GM23248 (cell line): ENCODE data around the gene CTCF. TPM values are rescaled to one million over a fixed set of nuclear protein-coding genes. Genes with fewer than 3 reads are reported as not detected.

Experiments
- DNase-seq: peaks from one replicate; pipeline ENCODE4 v3.0.0-alpha.2; 2015
- H2AFZ ChIP-seq: fragments of 200-600 bp; sonication (generic); 2 replicates; pipeline ENCODE4 v1.6.1; 2016; ENCODE audit warnings: antibody characterized with exemption
- H3F3A ChIP-seq: fragments of 200-600 bp; sonication (generic); 2 replicates; pipeline ENCODE4 v1.6.1; 2016; ENCODE audit warnings: mild to moderate bottlenecking, antibody characterized with exemption, mixed run types; ENCODE audit not compliant: insufficient read depth
- H3K27ac ChIP-seq: fragments of 200-600 bp; sonication (generic); 2 replicates; pipeline ENCODE4 v1.5.1; 2016; ENCODE audit warnings: mild to moderate bottlenecking
- H3K27me3 ChIP-seq: fragments of 200-600 bp; sonication (generic); replicated peaks from 2 replicates; pipeline ENCODE4 v1.6.1; 2016; ENCODE audit warnings: mild to moderate bottlenecking; ENCODE audit not compliant: insufficient read depth
- H3K36me3 ChIP-seq: fragments of 200-600 bp; sonication (generic); 2 replicates; pipeline ENCODE4 v1.6.1; 2016; ENCODE audit warnings: low read depth, mild to moderate bottlenecking
- H3K4me1 ChIP-seq: fragments of 200-600 bp; sonication (generic); 2 replicates; pipeline ENCODE4 v1.6.1; 2016; ENCODE audit warnings: mild to moderate bottlenecking; ENCODE audit not compliant: insufficient read depth
- H3K4me2 ChIP-seq: fragments of 200-600 bp; sonication (generic); one replicate; pipeline ENCODE4 v1.6.1; 2016; ENCODE audit warnings: mild to moderate bottlenecking; ENCODE audit not compliant: unreplicated experiment
- H3K4me3 ChIP-seq: fragments of 200-600 bp; sonication (generic); 2 replicates; pipeline ENCODE4 v1.5.1; 2016; ENCODE audit warnings: mild to moderate bottlenecking
- H3K79me2 ChIP-seq: fragments of 200-600 bp; sonication (generic); 2 replicates; pipeline ENCODE4 v1.6.1; 2016; ENCODE audit warnings: mild to moderate bottlenecking; ENCODE audit not compliant: insufficient read depth
- H3K9ac ChIP-seq: fragments of 200-600 bp; sonication (generic); 2 replicates; pipeline ENCODE4 v1.6.1; 2016; ENCODE audit warnings: mild to moderate bottlenecking
- H3K9me2 ChIP-seq: fragments of 200-600 bp; sonication (generic); 2 replicates; pipeline ENCODE4 v1.6.1; 2016; ENCODE audit warnings: mixed run types, mild to moderate bottlenecking, moderate library complexity; ENCODE audit not compliant: insufficient read depth
- H3K9me3 ChIP-seq: fragments of 200-600 bp; sonication (generic); one replicate; pipeline ENCODE4 v1.6.1; 2017; ENCODE audit warnings: low read depth
- H4K20me1 ChIP-seq: fragments of 200-600 bp; sonication (generic); 2 replicates; pipeline ENCODE4 v1.6.0; 2016; ENCODE audit not compliant: insufficient read depth
- EZH2 ChIP-seq: fragments of 200-600 bp; sonication (generic); IDR thresholded peaks from 2 replicates; pipeline ENCODE4 v1.6.1; 2018; ENCODE audit warnings: antibody characterized with exemption, mild to moderate bottlenecking; ENCODE audit not compliant: insufficient read depth, poor library complexity, severe bottlenecking
- EZH2phosphoT487 ChIP-seq: fragments of 200-600 bp; sonication (generic); IDR thresholded peaks from 2 replicates; pipeline ENCODE4 v1.6.1; 2018; ENCODE audit warnings: antibody characterized with exemption, moderate library complexity, mild to moderate bottlenecking, low read depth; ENCODE audit not compliant: insufficient read depth
- WGBS, 2 experiments: methylation state at CpG; one replicate each; pipeline ENCODE4 v1.1.6; 2015 to 2017; ENCODE audit warnings: low lambda C conversion rate in 2 of 2, low coverage in 1 of 2; ENCODE audit errors: missing lambda C conversion rate in 2 of 2; 5-methylcytosine and 5-hydroxymethylcytosine counted together
- in situ Hi-C: fragments of 300-500 bp; cut with MboI; formaldehyde crosslinking; loops from 2 replicates; pipeline ENCODE4 v1.15.0; 2020
- polyA plus RNA-seq: library from polyadenylated mRNA; unstranded; fragments of >200 nt; fragmentation: Nextera tagmentation; extraction: Ambion mirVana; gene quantifications from 2 replicates; pipeline ENCODE4 v1.2.1, GENCODE V29; 2016
- small RNA-seq: library from RNA; depleted of rRNA; stranded (forward); fragments of <200 nt; gene quantifications from one replicate; pipeline ENCODE3, GENCODE V24; 2014; ENCODE audit warnings: low read depth, low replicate concordance
- total RNA-seq: library from RNA; depleted of rRNA; stranded (reverse); fragments of >200 nt; shearing (Covaris generic); gene quantifications from 2 replicates; pipeline ENCODE4 v1.2.3, GENCODE V29; 2014; rRNA removed

CTCF gene
- total and polyA plus RNA-seq, 2 experiments from 2014 or later: 19.6 to 21.9 TPM

DNA sequence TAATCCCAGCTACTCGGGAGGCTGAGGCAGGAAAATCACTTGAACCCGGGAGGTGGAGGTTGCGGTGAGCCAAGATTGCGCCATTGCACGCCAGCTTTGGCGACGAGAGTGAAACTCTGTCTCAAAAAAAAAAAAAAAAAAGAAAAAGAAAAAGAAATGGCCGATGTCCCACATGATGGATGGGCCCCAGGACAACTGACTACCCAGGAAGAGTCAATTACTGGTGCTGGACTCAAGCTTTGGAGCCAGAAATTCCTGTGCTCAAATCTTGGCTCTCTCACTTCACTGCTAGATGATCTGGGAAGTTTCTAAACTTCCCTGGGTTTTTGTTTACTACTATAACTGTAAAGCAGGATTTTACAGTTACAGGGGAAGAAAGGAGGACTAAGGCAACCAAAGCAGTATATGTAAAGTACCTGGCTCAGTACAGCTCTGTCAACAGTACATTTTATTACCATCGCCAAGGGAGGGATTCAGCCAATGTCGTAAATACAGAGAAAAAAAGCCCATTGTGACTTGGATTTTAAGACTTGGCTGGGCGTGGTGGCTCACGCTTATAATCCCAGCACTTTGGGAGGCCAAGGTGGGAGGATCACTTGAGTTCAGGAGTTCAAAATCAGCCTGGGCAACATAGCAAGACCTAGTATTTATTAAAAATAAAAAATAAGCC is 116.2 kb downstream of the CTCF start:
- no peak for DNase-seq
- 97% methylated on average over 12 of the region's 12 CpGs for WGBS, 2 experiments
- no peak overlapping the region for H3K4me2 ChIP-seq
- TF ChIP-seq EZH2phosphoT487 (no peak), EZH2 (no peak)
- H3K4me1 ChIP-seq: no peaks in the 10 kb centered on the region
- no peaks in the 10 kb centered on the region; the same call in 1 of the 2 replicates for H3K36me3 ChIP-seq
- no peaks in the 10 kb centered on the region for H3K79me2 ChIP-seq
- in situ Hi-C loops: loop anchor here (10.0 kb wide), 1 partner anchor 126 kb away; the partner anchor contains the start of genes RANBP10 and TSNAXIP1
- no peak overlapping the region for H3K4me3 ChIP-seq
- H4K20me1 ChIP-seq: no peaks in the 10 kb centered on the region
- H3K27me3 ChIP-seq: no peaks in the 10 kb centered on the region
- no peak overlapping the region for H3K9ac ChIP-seq
- H2AFZ ChIP-seq: no peak overlapping the region
- no peaks in the 10 kb centered on the region for H3K9me2 ChIP-seq
- H3F3A ChIP-seq: no peaks in the 10 kb centered on the region
- no peak overlapping the region for H3K27ac ChIP-seq
- H3K9me3 ChIP-seq: no peaks in the 10 kb centered on the region

- no peak overlapping the region for H3K4me2 ChIP-seq
- no peak overlapping the region for H2AFZ ChIP-seq
- H3K4me3 ChIP-seq: no peak overlapping the region
- no peak for DNase-seq
- H3K36me3 ChIP-seq: no peaks in the 10 kb centered on the region; the same call in 1 of the 2 replicates
- no peak overlapping the region for H3K9ac ChIP-seq
- no peak overlapping the region for H3K27ac ChIP-seq
- H3F3A ChIP-seq: no peaks in the 10 kb centered on the region
- 96 to 98% methylated on average over 10 of the region's 10 CpGs for WGBS, 2 experiments
- TF ChIP-seq EZH2 (no peak), EZH2phosphoT487 (no peak)
- no peaks in the 10 kb centered on the region for H4K20me1 ChIP-seq
- in situ Hi-C loops: loop anchor here (10.0 kb wide), 1 partner anchor 125 kb away; the partner anchor contains the start of genes RANBP10 and TSNAXIP1
- no peaks in the 10 kb centered on the region for H3K27me3 ChIP-seq
- no peaks in the 10 kb centered on the region for H3K9me2 ChIP-seq
- H3K9me3 ChIP-seq: no peaks in the 10 kb centered on the region
- H3K4me1 ChIP-seq: peaks cover 6% of the 10 kb centered on the region; the same call in 1 of the 2 replicates
- H3K79me2 ChIP-seq: no peaks in the 10 kb centered on the region
These were observed 117.9 kb downstream of the CTCF start for GRCh38 chr16:67679935-67680897.

DNA sequence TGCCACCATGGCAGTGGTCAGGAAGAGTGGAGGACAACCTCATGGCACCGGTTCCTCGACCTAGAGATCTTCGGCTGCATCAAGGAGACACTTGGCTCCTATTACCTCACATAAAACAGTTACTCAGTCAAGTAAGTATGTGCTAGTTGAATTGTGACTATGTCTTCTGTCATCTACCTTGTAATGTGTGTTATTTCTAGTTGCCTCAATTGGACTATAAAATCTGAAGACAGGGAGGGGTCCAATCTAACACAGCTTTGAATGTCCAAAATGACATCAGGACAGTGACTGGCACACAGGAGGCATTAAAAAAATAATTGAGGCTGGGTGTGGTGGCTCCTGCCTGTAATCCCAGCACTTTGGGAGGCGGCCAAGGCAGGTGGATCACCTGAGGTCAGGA is 121.4 kb downstream of the CTCF start:
- Histone ChIP-seq H3K79me2 (no peaks in the 10 kb centered on the region), H3K4me2 (no peak overlapping the region), H3F3A (no peaks in the 10 kb centered on the region), H3K9me3 (no peaks in the 10 kb centered on the region), H3K4me1 (peaks cover 6% of the 10 kb centered on the region; the same call in 1 of the 2 replicates), H3K4me3 (no peak overlapping the region), H3K9me2 (no peaks in the 10 kb centered on the region), H4K20me1 (no peaks in the 10 kb centered on the region), H3K27ac (no peak overlapping the region), H2AFZ (no peak overlapping the region), H3K9ac (no peak overlapping the region), H3K36me3 (no peaks in the 10 kb centered on the region; the same call in 1 of the 2 replicates), H3K27me3 (no peaks in the 10 kb centered on the region)
- peak; percentile 25 for DNase-seq
- TF ChIP-seq EZH2 (no peak), EZH2phosphoT487 (no peak)
- WGBS, 2 experiments: 72 to 86% methylated on average over 4 of the region's 4 CpGs
- in situ Hi-C loops: no loop called here

GRCh38 chr16:67685388-67686112 is 123.2 kb downstream of the CTCF start:
- no peaks in the 10 kb centered on the region for H3K9me2 ChIP-seq
- H3K27me3 ChIP-seq: no peaks in the 10 kb centered on the region
- H3K36me3 ChIP-seq: no peaks in the 10 kb centered on the region; the same call in 1 of the 2 replicates
- H2AFZ ChIP-seq: no peak overlapping the region
- no peaks in the 10 kb centered on the region for H3F3A ChIP-seq
- in situ Hi-C loops: no loop called here
- no peak overlapping the region for H3K27ac ChIP-seq
- 0 out of 2 replicates have a peak, but pooled peaks cover 6% of the 10 kb centered on the region for H3K79me2 ChIP-seq
- H3K4me3 ChIP-seq: no peak overlapping the region
- peaks cover 6% of the 10 kb centered on the region; the same call in 1 of the 2 replicates for H3K4me1 ChIP-seq
- H3K9ac ChIP-seq: no peak overlapping the region
- H3K9me3 ChIP-seq: no peaks in the 10 kb centered on the region
- DNase-seq: no peak
- WGBS, 2 experiments: 86% methylated on average over 17 of the region's 17 CpGs
- H3K4me2 ChIP-seq: no peak overlapping the region
- TF ChIP-seq EZH2phosphoT487 (no peak), EZH2 (no peak)
- no peaks in the 10 kb centered on the region for H4K20me1 ChIP-seq

Small RNA genes lying within 50 kb of the gene (small RNA-seq; reads per million reads assigned to genes)
- gene AC027682.3: not detected

Other genes with a start within 250 kb of the CTCF start
- gene KCTD19, start 235.8 kb upstream of the CTCF start, total RNA-seq: not detected in 2 replicates
- not detected in 2 replicates for gene KCTD19, start 235.8 kb upstream of the CTCF start, polyA plus RNA-seq
- not detected in 2 replicates for gene LRRC36, start 235.7 kb upstream of the CTCF start, total RNA-seq
- gene LRRC36, start 235.7 kb upstream of the CTCF start, polyA plus RNA-seq: not detected in 2 replicates
- not detected in 2 replicates for gene TPPP3, start 169.0 kb upstream of the CTCF start, total RNA-seq
- 1.9 and 2.1 TPM in 2 replicates for gene TPPP3, start 169.0 kb upstream of the CTCF start, polyA plus RNA-seq
- gene ZDHHC1, start 146.0 kb upstream of the CTCF start, total RNA-seq: 9.6 and 10.9 TPM in 2 replicates
- 9.2 and 9.6 TPM in 2 replicates for gene ZDHHC1, start 146.0 kb upstream of the CTCF start, polyA plus RNA-seq
- gene HSD11B2, start 131.4 kb upstream of the CTCF start, total RNA-seq: not detected in 2 replicates
- gene HSD11B2, start 131.4 kb upstream of the CTCF start, polyA plus RNA-seq: 0.19 and 0.36 TPM in 2 replicates
- gene ATP6V0D1, start 81.4 kb upstream of the CTCF start, total RNA-seq: 112 and 166 TPM in 2 replicates
- gene ATP6V0D1, start 81.4 kb upstream of the CTCF start, polyA plus RNA-seq: 135 and 140 TPM in 2 replicates
- gene AGRP, start 79.0 kb upstream of the CTCF start, total RNA-seq: not detected in 2 replicates
- gene AGRP, start 79.0 kb upstream of the CTCF start, polyA plus RNA-seq: not detected in 2 replicates
- 27.8 and 81.3 TPM in 2 replicates for gene RIPOR1, start 33.7 kb upstream of the CTCF start, total RNA-seq
- 91.6 and 95.0 TPM in 2 replicates for gene RIPOR1, start 33.7 kb upstream of the CTCF start, polyA plus RNA-seq
- under 0.01 TPM in 1 of 2 replicates, not detected in the other for gene CARMIL2, start 82.6 kb downstream of the CTCF start, total RNA-seq
- 1.1 and 1.4 TPM in 2 replicates for gene CARMIL2, start 82.6 kb downstream of the CTCF start, polyA plus RNA-seq
- gene ACD, start 97.7 kb downstream of the CTCF start, total RNA-seq: 25.8 and 33.4 TPM in 2 replicates
- 24.0 and 25.2 TPM in 2 replicates for gene ACD, start 97.7 kb downstream of the CTCF start, polyA plus RNA-seq
- 0.97 TPM in 1 of 2 replicates, not detected in the other for gene PARD6A, start 98.4 kb downstream of the CTCF start, total RNA-seq
- 0.58 and 0.70 TPM in 2 replicates for gene PARD6A, start 98.4 kb downstream of the CTCF start, polyA plus RNA-seq
- 11.2 and 15.0 TPM in 2 replicates for gene ENKD1, start 104.2 kb downstream of the CTCF start, total RNA-seq
- 6.7 and 8.3 TPM in 2 replicates for gene ENKD1, start 104.2 kb downstream of the CTCF start, polyA plus RNA-seq
- 2.1 and 6.6 TPM in 2 replicates for gene C16orf86, start 104.3 kb downstream of the CTCF start, total RNA-seq
- gene C16orf86, start 104.3 kb downstream of the CTCF start, polyA plus RNA-seq: 2.8 and 3.4 TPM in 2 replicates
- 10.2 and 17.5 TPM in 2 replicates for gene GFOD2, start 156.8 kb downstream of the CTCF start, total RNA-seq
- 10.1 and 11.4 TPM in 2 replicates for gene GFOD2, start 156.8 kb downstream of the CTCF start, polyA plus RNA-seq
- 2.4 and 3.3 TPM in 2 replicates for gene RANBP10, start 244.0 kb downstream of the CTCF start, total RNA-seq
- gene RANBP10, start 244.0 kb downstream of the CTCF start, polyA plus RNA-seq: 5.8 and 6.1 TPM in 2 replicates
- 0.65 and 2.4 TPM in 2 replicates for gene TSNAXIP1, start 244.4 kb downstream of the CTCF start, total RNA-seq
- 0.79 and 1.2 TPM in 2 replicates for gene TSNAXIP1, start 244.4 kb downstream of the CTCF start, polyA plus RNA-seq